ENCODE measurements around the gene VAV2.

VAV2 gene

DNA sequence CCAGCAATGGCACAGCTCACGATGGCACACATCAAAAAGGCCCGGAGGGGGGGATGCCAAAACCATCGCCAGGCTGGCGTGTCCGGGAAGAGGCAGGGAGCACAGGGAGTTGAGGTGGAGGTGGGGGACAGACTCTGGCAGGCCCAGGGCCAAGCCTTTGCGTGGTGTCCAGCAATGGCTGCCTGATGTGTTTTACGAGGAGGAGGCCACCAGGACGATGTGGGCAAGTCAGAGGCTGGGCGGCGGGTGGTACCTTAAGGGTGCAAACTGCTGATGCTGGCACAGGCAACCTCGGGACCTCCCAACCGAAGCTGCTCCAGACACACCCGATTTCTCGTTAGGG lies 4.7 kb downstream of the VAV2 start:
- no peak overlapping the region for H3K4me3 ChIP-seq (ENCODE audit: low read depth, low read length)
- TF ChIP-seq, protein P1, sequence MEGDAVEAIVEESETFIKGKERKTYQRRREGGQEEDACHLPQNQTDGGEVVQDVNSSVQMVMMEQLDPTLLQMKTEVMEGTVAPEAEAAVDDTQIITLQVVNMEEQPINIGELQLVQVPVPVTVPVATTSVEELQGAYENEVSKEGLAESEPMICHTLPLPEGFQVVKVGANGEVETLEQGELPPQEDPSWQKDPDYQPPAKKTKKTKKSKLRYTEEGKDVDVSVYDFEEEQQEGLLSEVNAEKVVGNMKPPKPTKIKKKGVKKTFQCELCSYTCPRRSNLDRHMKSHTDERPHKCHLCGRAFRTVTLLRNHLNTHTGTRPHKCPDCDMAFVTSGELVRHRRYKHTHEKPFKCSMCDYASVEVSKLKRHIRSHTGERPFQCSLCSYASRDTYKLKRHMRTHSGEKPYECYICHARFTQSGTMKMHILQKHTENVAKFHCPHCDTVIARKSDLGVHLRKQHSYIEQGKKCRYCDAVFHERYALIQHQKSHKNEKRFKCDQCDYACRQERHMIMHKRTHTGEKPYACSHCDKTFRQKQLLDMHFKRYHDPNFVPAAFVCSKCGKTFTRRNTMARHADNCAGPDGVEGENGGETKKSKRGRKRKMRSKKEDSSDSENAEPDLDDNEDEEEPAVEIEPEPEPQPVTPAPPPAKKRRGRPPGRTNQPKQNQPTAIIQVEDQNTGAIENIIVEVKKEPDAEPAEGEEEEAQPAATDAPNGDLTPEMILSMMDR (IDR thresholded peaks at IDR 0.05; ENCODE audit: low read depth, low read length, missing control alignments): no peak
- no peak for DNase-seq (ENCODE audit: low read depth)
- in situ Hi-C loops (cut with HindIII; ENCODE audit: low sequenced_read_pairs): no loop called here

DNA sequence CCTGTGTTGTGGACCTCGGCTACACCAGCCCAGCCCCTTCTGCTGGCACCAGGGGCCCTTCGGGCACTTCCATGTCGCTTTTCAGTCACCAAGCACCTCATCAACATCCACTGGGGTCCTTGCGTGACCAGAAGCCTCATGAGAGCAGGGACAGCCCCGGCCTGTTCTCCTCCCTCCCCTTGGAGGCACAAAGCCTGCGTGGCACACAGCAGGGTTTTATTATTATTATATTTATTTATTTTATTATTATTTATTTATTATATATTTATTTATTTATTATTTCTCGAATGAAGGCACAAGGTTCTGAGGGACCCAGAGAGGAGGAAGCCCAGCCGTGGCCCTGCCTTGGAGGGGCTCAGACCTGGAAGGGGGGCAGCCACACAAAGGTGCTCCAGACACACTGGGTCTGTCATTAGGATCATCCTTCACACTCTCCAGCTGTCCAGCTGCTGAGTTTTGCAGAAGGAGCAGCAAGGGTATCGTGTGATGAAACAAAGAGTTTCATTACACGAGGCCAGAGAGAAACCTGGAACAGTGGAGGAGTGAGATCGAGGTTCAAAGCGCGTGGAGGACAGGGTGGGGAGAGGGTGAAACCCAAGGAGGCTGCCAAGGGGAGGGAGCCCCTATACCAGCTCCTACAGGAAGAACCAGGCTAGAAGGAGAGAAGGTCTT lies 5.2 kb downstream of the VAV2 start:
- DNase-seq (ENCODE audit: low read depth): no peak
- H3K4me3 ChIP-seq (ENCODE audit: low read depth, low read length): no peak overlapping the region
- in situ Hi-C loops (cut with HindIII; ENCODE audit: low sequenced_read_pairs): no loop called here
- TF ChIP-seq, protein P1 (IDR thresholded peaks at IDR 0.05; ENCODE audit: low read depth, low read length, missing control alignments): no peak

DNA sequence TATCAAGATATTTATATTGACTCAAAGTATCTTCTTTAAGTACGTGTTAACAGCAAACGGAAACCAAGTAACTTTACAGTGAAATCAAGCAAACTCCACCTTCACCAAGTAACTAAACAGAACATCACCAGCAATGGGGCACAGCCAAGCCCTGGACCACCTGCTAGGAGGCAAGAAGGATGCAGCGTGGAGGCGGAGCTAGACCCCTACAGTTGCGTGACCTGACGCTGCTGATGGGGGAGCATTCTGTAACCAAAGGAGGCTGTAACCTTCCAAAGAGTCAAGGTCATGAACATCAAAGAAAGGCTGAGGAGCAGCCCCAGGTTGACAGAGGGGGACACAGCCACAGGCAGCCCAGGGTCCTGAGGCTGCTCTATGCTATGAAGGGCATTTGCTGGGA lies 6.1 kb downstream of the VAV2 start:
- DNase-seq (ENCODE audit: low read depth): no peak
- no peak overlapping the region for H3K4me3 ChIP-seq (ENCODE audit: low read depth, low read length)
- in situ Hi-C loops (cut with HindIII; ENCODE audit: low sequenced_read_pairs): no loop called here
- TF ChIP-seq, protein P1 (IDR thresholded peaks at IDR 0.05; ENCODE audit: low read depth, low read length, missing control alignments): no peak

DNA sequence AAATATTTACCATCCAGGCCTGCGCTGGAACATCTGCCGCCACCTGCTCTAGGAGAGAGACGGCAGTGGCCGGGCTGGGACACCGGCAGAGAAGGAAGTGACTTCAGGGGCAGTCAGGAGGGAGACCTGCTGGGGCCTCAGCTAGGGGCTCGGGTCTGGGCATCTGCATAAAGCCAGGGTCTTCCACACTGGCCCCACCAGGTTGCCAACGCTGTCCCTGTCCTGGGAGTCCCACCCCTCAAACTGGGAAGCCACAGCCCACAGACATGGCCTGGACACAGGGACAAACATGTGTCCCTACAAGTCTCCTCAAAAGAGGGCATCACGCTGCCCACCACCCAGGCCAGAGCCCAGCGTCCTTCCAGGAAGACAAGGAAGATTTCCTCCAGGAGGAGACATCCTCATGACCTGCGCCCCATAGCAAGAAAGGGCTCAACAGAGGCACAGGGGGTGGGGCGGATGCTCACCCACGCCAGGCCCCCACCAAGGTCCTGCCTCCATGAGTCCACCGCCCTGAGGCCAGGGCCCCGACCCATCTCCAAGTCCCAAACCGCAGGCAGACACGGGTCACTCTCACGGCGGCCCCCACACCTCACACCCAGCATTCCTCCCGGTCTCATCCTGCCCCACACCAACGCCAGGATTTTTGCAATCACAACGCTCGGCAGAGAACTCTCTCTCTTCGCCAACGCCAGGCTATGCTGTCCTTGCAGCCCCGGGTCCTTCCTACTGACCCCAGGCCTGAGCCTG lies 9.0 kb downstream of the VAV2 start:
- DNase-seq (ENCODE audit: low read depth): no peak

DNA sequence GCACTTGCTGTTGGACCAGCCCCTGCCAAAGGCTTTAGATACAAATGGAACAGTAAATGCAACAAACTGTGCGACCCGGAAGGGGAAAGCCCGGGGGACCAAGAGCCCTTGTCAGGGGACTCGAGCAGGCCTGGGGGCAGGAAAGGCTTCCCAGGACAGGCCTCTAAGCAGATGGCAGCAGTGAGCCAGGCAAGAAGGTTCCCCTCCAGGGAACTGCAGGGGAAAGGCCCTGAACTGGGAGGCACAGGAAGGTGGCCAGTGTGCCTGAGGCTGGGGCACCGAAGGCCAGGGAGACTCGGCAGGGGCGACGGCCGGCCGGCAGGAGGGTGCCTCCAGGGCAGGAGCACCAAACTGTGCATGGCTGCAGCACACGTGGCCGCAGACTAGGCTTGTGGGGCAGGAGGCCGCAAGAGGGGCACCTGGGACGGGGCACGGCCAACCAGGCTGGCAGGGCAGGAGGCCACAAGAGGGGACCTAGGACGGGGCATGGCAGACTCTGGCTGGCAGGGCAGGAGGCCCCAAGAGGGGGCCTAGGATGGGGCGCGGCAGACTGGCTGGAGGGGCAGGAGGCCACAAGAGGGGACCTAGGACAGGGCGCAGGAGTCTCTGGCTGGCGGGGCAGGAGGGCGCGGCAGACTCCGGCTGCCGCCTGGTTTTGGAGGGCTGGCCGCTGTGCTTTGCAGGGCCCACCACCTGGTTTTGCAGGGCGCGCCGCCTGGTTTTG lies 10.0 kb downstream of the VAV2 start:
- in situ Hi-C loops (cut with HindIII; ENCODE audit: low sequenced_read_pairs): no loop called here
- no peak for DNase-seq (ENCODE audit: low read depth)
- TF ChIP-seq, protein P1 (IDR thresholded peaks at IDR 0.05; ENCODE audit: low read depth, low read length, missing control alignments): no peak
- no peak overlapping the region for H3K4me3 ChIP-seq (ENCODE audit: low read depth, low read length)

More for the DNA sequence above, 9.0 kb downstream of the VAV2 start:
- H3K4me3 ChIP-seq (ENCODE audit: low read depth, low read length): no peak overlapping the region
- TF ChIP-seq, protein P1 (IDR thresholded peaks at IDR 0.05; ENCODE audit: low read depth, low read length, missing control alignments): no peak
- in situ Hi-C loops (cut with HindIII; ENCODE audit: low sequenced_read_pairs): no loop called here

DNA sequence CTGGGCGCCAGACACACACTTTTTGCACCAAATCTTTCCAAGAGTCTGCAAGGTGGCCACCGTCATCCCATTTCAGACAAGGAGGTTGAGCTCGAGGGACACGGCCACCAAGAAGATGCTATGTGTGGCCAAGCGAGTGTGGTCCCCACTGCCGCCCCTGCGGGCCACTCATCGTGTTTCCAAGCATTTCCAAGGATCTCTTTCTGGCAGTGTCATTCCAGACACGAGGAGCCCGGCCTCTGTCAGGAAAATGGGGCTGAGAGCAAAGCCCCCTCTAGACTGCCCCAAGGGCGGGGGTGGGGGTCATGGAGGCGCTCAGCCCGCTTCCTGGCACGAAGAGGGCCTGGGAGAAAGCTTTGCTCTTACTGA lies 10.6 kb downstream of the VAV2 start:
- in situ Hi-C loops (cut with HindIII; ENCODE audit: low sequenced_read_pairs): no loop called here

More for the DNA sequence above, 10.6 kb downstream of the VAV2 start:
- H3K4me3 ChIP-seq (ENCODE audit: low read depth, low read length): no peak overlapping the region
- DNase-seq (ENCODE audit: low read depth): no peak
- TF ChIP-seq, protein P1 (IDR thresholded peaks at IDR 0.05; ENCODE audit: low read depth, low read length, missing control alignments): no peak

Measured in astrocyte of the cerebellum (primary cell).